NCI-H510A (cell line): Measurements from ENCODE around the gene SEZ6L.

Source experiments
- DNase-seq: peaks from one replicate; lab custom pipeline; 2025; lab: John Stamatoyannopoulos, UW

The SEZ6L gene

DNA sequence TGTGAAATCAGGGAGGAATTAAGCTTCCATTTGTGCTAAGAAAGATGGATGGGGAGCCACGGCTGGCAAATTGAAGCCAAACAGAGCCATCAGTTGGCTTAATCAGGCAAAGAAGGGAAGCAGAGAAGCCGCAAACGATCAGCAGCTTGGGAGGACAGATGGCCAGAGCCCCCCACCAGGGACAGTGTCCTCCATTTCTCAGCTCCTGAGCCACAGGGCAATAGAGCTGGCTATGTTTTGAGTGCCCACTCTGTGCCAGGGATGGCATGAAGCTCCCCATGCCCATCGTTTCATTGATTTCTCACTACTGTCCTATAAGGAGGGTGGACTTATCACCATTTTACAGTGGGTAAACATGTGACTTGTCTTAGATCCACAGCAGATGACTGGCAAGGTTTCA, 133.5 kb downstream of the SEZ6L start:
- DNase-seq: no peak

DNA sequence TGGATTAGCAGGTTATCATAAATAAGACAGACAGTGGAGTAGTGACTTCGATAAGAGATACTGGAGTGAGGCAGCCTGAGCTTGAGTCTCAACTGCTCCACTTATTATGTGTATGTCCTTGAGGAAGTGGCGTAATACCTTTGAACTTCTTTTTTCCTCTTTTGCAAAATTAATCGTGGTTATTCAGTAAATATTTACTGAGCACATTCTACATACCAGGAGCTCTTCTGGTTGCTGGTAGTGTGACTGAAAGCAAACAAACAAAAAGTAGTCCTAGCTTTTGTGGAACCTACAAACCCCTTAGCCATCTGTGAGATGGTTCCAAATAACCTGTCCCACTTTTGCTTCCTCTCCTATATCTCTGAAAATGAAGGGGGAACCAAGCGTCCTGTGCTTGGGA, 134.2 kb downstream of the SEZ6L start:
- no peak for DNase-seq

DNA sequence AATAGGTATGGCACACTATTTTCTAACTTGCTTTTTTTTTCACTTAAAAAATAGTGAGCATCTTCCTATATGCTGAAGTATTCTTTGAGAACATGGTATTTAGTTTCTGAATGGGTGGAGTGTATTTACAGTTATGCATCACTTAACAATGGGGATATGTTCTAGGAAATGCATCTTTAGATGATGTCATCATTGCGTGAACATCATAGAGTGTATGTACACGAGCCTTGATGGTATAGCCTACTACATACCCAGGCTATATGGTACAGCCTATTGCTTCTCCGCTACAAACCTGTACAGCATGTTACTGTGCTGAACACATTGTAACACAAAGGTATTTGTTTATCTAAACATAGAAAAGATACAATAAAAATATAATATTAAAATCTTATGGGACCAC, 135.5 kb downstream of the SEZ6L start:
- DNase-seq: no peak

DNA sequence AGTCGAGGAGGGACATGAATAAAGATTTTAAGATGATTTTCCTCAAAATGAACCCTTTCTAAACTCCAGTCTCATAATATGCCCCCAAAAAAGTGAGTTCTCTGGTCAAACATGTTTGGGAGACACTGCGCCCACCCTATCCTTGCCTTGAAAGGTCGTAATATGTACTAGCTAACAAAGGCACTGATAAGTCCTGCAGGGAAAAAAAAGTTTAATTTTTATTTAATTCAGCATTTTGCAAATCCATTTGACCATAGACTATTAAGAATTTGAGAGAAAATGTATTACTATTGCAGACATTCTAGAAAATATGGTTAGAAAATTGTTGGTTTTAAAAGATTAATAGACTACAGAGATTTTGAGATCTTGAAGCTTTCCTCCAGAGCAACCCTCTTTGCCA, 139.2 kb downstream of the SEZ6L start:
- no peak for DNase-seq

DNA sequence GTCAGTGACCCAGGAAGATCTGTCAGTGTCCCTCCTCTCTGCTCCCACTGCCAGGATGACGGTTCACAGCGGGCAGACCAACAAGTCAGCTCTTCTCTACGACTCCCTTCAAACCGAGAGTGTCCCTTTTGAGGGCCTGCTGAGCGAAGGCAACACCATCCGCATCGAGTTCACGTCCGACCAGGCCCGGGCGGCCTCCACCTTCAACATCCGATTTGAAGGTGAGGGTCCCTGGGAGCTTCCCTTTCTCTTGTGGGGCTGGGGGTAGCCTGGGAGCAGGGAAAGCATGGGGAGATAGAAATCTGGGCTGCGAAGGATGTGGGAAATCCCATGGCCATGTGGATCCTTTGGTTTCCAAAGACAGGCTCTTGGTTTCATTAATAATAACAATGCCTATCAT, 141.4 kb downstream of the SEZ6L start:
- DNase-seq: no peak

DNA sequence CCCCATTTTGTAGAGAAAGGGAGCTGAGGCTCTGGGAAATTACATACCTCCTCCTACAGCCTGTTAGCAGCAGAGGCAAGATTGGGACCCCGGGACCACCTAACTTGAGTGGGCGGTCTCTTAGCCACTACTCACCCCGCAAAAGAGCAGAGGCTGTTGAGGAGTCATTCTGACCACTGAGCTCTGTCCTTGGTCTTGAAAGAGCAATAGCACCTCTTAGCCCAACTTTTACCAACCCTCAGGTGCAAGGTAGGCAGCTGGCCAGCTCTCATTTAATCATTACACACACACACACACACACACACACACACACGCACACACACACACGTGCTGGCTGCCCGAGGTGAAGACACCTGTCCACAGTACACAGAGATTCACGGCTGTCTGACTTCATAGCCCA, 144.0 kb downstream of the SEZ6L start:
- no peak for DNase-seq

DNA sequence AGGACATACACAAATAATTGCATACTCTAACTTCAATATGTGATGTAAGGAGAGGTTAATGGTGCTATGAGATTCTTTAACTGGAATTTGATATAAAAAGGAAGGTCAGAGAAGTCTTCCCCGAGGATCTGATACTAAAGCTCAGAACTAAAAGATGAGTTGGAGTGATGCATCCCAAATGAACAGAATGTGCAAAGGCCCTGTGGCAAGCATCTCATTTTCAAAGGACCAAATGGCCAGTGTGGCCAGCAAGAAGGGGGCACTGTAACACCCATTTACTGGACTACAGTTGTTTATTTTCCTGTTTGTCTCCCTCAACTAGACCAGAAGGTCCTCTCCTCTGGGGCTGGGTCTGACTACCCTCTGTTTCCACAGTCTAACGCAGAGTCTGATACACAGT, 144.9 kb downstream of the SEZ6L start:
- DNase-seq: no peak

DNA sequence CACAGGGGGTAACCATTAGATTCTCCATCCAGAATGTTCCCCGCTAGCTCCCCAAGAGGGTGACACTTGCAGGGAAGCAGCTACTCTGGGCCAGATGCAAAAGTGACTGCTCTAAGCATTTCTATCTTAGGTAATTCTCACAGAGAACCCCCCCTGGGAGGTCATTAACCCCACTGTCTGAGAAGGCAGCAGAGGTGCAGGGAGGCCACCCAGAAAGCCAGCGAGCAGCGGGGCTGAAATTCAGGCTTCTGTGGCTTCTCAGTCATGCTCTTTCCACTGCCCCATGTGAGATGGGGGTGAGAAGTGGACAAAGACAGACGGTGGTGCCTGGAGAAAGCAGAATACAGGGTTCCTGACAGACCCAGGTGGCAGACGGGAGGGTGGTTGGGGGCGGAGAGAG, 145.4 kb downstream of the SEZ6L start:
- DNase-seq: no peak

DNA sequence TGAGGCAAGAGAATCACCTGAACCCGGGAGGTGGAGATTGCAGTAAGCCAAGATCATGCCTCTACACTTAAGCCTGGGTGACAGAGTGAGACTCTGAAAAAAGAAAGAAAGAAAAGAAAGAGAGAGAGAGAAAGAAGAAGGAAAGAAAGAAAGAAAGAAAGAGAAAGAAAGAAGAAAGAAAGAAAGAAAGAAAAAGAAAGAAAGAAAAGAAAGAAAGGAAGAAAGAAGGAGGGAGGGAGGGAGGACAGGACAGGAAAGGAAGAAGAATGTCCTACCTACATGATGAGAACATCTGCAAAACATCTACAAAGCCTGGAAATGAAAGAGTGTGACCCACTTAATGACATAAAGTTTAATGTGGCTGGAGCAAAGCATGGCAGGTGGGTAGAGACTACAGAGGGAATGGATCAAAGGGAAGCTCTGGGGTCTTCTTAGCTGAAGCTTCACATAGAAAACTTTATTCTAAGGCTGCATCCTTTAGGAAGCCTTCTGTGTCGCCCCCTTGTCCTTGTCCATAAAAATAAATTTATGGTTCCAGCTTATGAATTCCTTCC, 147.5 kb downstream of the SEZ6L start:
- DNase-seq: no peak

DNA sequence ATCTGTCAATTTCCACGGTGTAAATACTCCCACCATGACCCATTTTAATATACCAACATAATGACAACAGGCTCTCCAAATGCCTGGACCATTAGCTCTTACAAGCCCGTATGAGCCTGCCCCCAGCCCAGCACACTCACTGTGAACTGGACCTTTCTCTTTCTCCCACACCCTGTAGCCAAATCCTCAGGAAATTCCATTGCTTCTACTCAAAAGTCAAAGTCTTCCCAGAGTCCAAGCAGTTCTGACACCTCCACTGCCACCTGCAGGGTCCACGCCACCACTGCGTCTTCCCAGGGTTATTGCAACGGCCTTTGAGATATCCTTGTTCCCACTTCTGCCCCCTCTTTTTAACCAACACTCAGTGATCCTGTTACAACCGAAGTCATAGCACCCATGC, 149.7 kb downstream of the SEZ6L start:
- DNase-seq: no peak

DNA sequence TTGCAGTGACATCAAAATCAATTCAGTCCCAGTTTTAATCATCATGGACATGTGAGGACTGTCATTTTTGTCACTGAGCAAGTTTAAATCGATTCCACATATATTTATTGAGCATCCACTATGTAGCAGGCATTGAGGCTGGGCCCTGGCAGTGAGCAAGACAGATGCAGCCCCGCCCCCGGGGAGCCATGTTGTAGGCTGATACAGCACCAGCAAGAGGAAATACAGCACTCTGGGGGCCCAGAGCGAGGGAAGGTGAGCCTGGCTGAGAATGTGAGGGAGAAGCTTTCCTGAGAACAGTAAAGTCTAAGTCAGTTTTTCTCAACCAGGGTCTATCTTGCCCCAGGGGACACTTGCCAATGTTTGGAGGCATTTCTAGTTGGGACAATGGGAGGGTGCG, 151.2 kb downstream of the SEZ6L start:
- no peak for DNase-seq

DNA sequence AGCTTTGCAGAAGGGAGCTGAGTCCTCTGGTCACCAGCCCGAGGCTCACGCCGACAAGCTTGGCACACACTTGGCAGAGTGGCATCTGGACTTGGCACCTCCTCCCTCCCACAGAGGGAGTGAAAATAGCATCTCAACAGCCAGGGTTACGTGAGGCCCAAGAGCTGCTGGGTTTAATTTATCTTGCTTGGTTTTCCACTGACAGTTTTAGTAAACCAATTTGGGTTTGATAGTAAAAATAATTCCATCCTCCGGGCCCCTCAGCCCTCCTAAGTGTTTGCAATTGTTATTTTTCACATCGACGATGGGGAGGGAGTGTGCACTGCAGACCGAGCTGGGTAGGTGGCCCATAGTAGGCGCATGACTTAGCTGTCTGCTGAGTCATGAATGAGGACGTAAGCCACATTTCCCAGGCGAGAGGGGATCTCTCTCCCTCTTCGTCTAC, 152.2 kb downstream of the SEZ6L start:
- no peak for DNase-seq

DNA sequence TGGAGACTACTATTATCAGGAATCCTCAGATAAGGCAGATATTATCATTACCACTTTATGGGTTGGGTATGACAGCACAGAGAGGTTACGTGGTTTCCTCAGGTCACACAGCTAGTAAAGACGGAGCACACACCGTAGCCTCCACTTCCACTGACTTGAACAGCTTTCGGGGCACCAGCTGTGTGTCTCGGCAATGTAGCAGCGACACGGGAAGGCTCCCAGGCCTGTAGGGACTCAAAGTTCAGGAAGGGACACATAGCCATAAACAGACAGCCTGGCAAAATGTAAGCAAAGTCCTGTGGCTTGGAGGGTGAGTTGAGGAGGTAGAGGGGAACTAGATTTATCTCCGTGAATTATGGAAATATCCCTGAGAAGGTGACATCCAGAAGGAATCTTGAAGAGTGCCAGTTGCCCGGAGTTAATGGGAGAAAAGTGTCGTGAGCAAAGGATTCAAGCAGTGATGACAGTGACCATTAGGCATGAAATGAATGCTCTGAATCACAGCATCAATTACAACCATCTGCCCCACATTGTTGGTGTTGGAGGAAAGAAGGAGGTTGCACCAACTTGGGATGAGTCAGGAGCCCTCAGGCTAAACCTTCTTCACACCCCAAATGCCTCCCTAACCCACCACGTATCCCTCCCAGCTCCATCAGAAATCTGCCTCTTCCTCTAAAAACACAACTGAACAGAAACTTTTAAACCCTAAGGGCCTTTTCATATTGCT, 153.1 kb downstream of the SEZ6L start:
- no peak for DNase-seq

DNA sequence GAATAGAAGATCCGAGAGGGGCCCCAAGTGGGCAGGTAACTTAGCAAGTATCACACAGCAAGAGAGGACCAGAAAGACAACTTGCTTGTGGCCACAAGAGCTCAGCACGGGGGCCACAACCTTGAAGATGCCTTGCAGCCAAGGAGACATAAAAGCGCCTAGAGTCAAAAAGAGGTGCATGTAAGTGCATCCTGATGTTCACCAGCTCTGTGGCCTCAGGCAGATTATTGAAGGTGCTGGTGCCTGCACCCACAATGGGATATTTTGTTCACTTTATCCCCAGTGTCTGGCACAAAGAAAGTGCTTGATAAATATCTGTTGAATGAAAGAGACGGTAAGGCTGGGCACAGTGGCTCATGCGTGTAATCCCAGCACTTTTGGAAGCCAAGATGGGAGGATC, 153.8 kb downstream of the SEZ6L start:
- DNase-seq: no peak

DNA sequence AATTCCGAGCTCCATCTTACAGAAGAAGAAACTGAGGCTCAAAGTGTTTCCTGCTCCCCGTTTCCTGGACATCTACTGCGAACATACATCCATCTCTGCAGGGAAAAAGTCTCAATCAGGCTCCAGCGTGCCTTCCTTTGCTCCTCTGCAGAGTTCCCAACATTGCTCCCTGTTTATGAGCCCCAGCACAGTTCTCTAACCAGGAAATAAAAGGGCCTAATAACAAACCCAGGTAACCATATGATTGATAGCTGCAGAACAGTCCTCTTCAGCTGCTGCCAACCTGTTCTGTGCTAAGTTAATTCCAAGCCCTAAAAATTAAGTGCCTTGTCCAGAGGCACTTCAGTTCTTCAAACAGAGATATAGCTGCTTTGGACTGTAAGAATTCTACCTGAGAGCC, 154.9 kb downstream of the SEZ6L start:
- DNase-seq: no peak

DNA sequence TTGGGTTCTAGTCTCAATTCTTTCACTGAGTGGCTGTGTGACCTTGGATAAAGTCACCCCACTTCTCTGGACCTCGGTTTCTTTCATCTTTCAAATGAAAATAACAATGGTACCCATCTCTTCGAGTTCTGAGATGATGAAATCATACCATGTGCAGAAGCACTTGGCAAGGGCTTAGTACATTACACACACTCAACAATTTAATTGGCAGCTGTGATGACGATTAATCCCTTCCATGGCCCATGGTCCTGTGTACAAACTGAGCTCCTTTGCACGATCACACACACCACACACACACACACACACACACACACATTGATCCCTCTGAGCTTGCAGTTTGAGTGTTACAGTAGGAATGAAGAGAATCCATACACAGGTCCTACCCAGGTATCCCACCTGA, 156.4 kb downstream of the SEZ6L start:
- no peak for DNase-seq

DNA sequence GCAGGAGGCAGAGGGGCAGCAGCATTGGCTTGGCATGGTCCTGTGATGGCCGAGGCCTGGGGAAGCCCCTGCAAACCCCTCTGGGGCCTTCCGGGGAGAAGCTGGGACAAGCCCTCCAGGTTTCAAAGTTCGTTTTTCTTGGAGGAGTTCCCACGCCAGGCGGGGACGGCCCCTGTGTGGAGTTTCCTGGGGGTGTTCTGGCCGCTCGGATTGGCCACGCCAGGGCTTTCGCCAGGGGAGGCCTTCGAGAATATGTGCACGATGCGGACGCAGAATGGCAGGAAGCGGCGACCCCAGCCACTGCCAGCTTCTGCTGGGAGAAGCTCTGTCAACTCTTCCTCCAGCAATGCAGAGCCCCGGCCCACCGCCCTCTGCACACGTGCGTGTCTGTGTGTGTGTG, 157.5 kb downstream of the SEZ6L start:
- DNase-seq: no peak

DNA sequence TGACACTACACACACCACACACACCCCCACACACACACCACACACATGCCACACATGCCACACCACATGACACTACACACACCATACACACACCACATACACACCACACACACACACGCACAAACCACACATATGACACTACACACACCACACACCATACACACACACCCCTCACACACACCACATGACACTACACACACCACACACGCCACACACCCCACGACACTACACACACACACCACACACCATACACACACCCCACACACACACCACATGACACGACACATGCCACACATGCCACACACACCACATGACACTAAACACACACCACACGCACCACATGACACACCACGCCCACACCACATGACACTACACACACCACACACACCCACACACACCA, 158.0 kb downstream of the SEZ6L start:
- no peak for DNase-seq

DNA sequence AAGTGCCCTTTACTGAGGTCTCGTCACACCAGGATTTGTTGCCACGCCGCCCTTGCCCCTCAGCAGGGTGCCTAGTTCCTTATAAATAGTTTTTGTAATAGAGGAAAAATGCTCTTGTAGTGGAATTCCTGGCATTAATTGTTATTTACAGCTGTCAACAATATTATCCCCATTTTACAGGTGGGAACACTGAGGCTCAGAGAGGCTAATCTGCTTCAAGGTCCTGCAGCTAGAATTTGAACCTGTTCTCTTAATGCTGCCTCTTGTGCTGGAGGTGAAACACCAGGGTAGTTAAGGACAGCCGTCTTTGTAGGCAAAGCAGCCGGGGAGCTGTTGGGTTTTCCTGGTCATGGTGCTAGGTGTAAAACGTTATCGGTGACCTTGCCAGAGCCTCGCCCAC, 159.0 kb downstream of the SEZ6L start:
- no peak for DNase-seq

DNA sequence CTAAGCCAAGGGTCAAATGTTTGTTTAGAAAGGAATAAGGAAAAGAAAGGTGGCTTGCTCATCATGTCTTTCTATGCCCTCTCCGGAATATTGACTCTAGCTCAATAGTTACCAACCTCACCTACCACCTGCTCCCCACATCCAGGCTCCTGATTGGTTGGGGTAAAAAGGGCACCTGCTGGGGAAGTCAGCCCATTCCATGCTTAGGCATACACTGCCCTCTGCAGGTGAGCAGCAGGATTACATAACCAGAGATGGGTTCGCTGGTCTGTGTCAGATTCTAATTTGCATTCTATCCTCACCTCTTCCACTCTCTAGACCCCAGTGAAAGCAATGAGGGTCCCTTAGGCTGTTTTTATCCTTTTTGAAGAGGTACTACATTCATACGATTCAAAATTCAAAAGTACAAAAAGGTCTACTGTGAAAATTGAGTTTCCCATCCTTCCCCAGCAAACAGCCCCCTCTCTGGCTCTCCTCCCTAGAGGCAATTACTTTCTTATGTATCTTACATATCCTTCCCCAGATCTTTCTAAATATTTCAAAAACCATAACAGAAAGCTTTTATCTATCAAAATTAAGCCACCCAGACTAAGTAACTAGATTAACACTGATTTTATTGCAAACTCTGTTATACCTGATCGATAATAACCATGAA, 161.8 kb downstream of the SEZ6L start:
- DNase-seq: peak; percentile 64

DNA sequence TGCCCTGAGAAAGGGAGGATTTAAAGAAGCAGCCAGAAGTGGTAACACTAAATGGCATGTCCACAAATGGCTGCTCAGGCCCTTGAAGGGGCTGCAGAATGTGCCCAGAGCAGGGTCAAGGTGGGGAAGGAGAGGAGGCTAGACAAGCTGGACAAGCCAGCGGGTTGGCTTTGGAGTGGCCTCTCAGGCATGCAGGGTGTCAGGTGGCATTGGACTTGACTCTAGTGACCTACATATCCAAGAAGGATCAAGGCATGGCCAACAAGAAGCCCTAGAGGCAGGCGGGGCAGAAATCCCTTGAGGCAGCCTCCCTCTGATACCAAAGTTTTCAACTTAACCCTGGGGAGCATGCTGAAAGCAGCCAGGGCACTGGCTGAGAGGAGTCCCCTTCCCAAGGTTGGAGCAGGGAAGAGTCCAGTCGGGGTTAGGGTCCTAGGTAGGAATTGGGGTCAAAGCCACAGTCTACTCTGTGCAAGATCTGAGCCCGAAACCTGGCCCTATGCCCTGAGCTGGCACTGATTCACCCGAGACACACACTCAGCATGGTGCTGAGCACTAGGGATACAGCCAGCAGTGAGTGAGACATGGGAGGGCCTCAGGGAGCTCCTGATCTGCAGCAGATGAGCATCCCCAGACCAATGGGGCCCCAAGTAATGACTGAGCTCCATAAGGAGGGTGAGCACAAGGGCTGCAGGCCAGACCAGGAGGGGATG, 164.0 kb downstream of the SEZ6L start:
- DNase-seq: no peak

DNA sequence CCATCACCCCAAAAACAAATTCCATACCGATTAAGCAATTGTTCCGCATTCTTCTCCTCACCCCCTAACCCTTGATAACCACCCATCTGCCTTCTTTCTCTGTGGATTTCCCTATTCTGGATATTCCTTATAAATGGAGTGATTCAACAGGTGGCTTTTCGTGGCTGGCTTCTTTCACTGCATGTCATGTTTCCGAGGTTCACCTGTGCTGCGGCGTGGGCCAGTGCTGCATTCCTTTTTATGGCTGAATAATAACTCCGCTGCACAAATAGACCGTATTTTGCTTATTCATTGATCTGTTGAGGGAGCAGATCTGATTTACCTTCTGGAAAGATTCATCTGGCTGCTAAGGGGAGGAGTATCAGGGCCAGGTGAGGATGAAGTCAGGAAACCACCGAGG, 165.0 kb downstream of the SEZ6L start:
- no peak for DNase-seq

DNA sequence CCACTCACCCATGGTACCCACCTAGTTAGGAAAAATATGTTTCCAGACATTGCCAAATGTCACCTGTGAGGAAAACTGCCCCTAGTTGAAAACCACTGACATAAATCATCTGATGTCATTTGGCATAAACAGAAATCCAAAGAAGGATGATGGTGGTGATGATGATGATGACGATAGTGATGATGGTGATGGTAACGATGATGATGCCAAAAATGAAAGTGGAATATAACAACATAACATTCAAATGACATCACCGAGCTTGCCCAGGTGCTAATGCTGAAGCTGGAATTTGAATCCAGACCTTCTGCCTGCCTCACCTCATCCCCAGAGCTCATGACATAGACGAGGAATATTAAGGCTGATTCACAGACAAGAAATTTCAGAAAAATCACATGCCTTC, 167.5 kb downstream of the SEZ6L start:
- DNase-seq: no peak
